Prostate gland (tissue), 2 donors: ENCODE data around the gene NR6A1. TPM values are rescaled to one million over a fixed set of nuclear protein-coding genes. Genes with fewer than 3 reads are reported as not detected.

Experiments used
- DNase-seq: peaks from one replicate; pipeline ENCODE4 v3.0.0-alpha.2; 2019; ENCODE audit warnings: low spot score
- H3K27ac ChIP-seq, 2 donors: fragments of 200-600 bp; sonication (generic); 2 replicates each; pipeline ENCODE4 v1.5.1; 2017 to 2019
- H3K27me3 ChIP-seq: fragments of 200-600 bp; sonication (generic); replicated peaks from 2 replicates; pipeline ENCODE4 v1.5.1; 2019; ENCODE audit not compliant: insufficient read depth
- H3K36me3 ChIP-seq, 2 donors: fragments of 200-600 bp; sonication (generic); 1 replicate in 1 of 2; 2 replicates in 1 of 2; pipeline versions ENCODE4 v1.5.1 to v1.8.1; 2017 to 2019
- H3K4me1 ChIP-seq: fragments of 200-600 bp; sonication (generic); replicated peaks from 2 replicates; pipeline ENCODE4 v1.5.1; 2019
- H3K4me3 ChIP-seq, 2 donors: fragments of 200-600 bp; sonication (generic); 2 replicates each; pipeline ENCODE4 v1.5.1; 2017 to 2019
- H3K9me3 ChIP-seq: fragments of 200-600 bp; sonication (generic); 2 replicates; pipeline ENCODE4 v1.5.1; 2017
- CTCF ChIP-seq, 4 experiments: fragments of 200-600 bp in 2 of 4; fragments of 450-650 bp in 2 of 4; sonication (generic) in 2 of 4; IDR thresholded peaks; 1 replicate in 3 of 4; 2 replicates in 1 of 4; pipeline ENCODE4 v1.5.1; 2016 to 2019; ENCODE audit warnings: antibody characterized with exemption in 4 of 4, mild to moderate bottlenecking in 2 of 4, moderate library complexity in 2 of 4
- POLR2A ChIP-seq: fragments of 450-650 bp; IDR thresholded peaks from one replicate; pipeline ENCODE4 v1.6.1; 2016; ENCODE audit warnings: antibody characterized with exemption, mild to moderate bottlenecking
- POLR2AphosphoS5 ChIP-seq: sonication (generic); formaldehyde crosslinking; IDR thresholded peaks from one replicate; pipeline ENCODE4 v1.6.1; 2017; ENCODE audit warnings: antibody characterized with exemption
- WGBS: methylation state at CpG from one replicate; pipeline ENCODE4 v1.1.5; 2018; 5-methylcytosine and 5-hydroxymethylcytosine counted together
- intact Hi-C: fragments of 100-400 bp; cut with DNase I; formaldehyde crosslinking; loops from one replicate; pipeline ENCODE4 v1.14.2; 2022
- total RNA-seq, 2 donors: library from RNA; depleted of rRNA; stranded (reverse); fragments of >200 nt; gene quantifications; one replicate each; pipeline ENCODE4 v1.1.0, GENCODE V29; 2016

Gene NR6A1
- total RNA-seq, 2 donors from 2014 or later = 1.3 to 53.7 TPM

- intact Hi-C loops = loop anchor here (10.0 kb wide), 1 partner anchor 366 kb away; the partner anchor contains the start of gene SCAI
- H3K27ac ChIP-seq = peak overlapping the region; percentile 2 to 28
- H3K4me1 ChIP-seq = no peaks in the 10 kb centered on the region
- TF ChIP-seq POLR2AphosphoS5 (no peak), CTCF (IDR thresholded peaks at IDR 0.05) (no peak), POLR2A (no peak)
- WGBS = 71% methylated on average over 11 of the region's 11 CpGs
- H3K36me3 ChIP-seq = no peaks in the 10 kb centered on the region
- H3K27me3 ChIP-seq = peaks cover 2% of the 10 kb centered on the region
- no peak for DNase-seq
- H3K9me3 ChIP-seq = no peaks in the 10 kb centered on the region
- H3K4me3 ChIP-seq = no peak overlapping the region
Measured at GRCh38 chr9:124778575-124779367, 7.7 kb upstream of the NR6A1 start.

- Histone ChIP-seq H3K27me3 (peaks cover 2% of the 10 kb centered on the region), H3K4me1 (no peaks in the 10 kb centered on the region), H3K9me3 (no peaks in the 10 kb centered on the region), H3K4me3 (peak within 1 kb of the TSS; percentile 34 to 46), H3K27ac (peak within 1 kb of the TSS; percentile 20 to 45), H3K36me3 (no peaks in the 10 kb centered on the region)
- WGBS = 2% methylated on average over 36 of the region's 87 CpGs
- DNase-seq = no peak
- peak; percentile 44 for TF ChIP-seq POLR2A
- no peak for TF ChIP-seq POLR2AphosphoS5
- TF ChIP-seq CTCF (IDR thresholded peaks at IDR 0.05) = peak in 3 of 4 experiments; percentile 16 to 63 (median 37)
- intact Hi-C loops = loop anchor here (10.0 kb wide), 1 partner anchor 368 kb away; the partner anchor contains the start of gene SCAI
Measured at GRCh38 chr9:124776954-124777648, 6.0 kb upstream of the NR6A1 start, which contains the start of gene OLFML2A. Gene OLFML2A (plus strand): TSS chr9:124777133. CDS start chr9:124777271, 138 bp downstream.

- 10% methylated on average over 12 of the region's 12 CpGs for WGBS
- no peaks in the 10 kb centered on the region for H3K4me1 ChIP-seq
- no peak overlapping the region for H3K27ac ChIP-seq
- no peaks in the 10 kb centered on the region for H3K9me3 ChIP-seq
- no peaks in the 10 kb centered on the region for H3K36me3 ChIP-seq
- intact Hi-C loops = loop anchor here (10.0 kb wide), 1 partner anchor 368 kb away; the partner anchor contains the start of gene SCAI
- peaks cover 2% of the 10 kb centered on the region for H3K27me3 ChIP-seq
- DNase-seq = no peak
- TF ChIP-seq POLR2AphosphoS5 (no peak), POLR2A (no peak), CTCF (IDR thresholded peaks at IDR 0.05) (no peak)
- H3K4me3 ChIP-seq = peak overlapping the region; percentile 34 to 46
Measured at GRCh38 chr9:124776618-124776953, 5.5 kb upstream of the NR6A1 start.

GRCh38 chr9:124774129-124774978 is 3.2 kb upstream of the NR6A1 start:
- Histone ChIP-seq H3K4me1 (no peaks in the 10 kb centered on the region), H3K27me3 (peaks cover 2% of the 10 kb centered on the region), H3K9me3 (no peaks in the 10 kb centered on the region), H3K4me3 (no peak overlapping the region), H3K36me3 (no peaks in the 10 kb centered on the region), H3K27ac (no peak overlapping the region)
- intact Hi-C loops = loop anchor here (1.0 to 10.0 kb wide), 2 partner anchors 79 to 370 kb away; partner anchors contain the start of genes SCAI and WDR38
- 40% methylated on average over 15 of the region's 15 CpGs for WGBS
- DNase-seq = peak; percentile 74
- TF ChIP-seq CTCF (IDR thresholded peaks at IDR 0.05) (peak; percentile 52 to 92 (median 86)), POLR2AphosphoS5 (peak; percentile 46), POLR2A (no peak)
